Smooth muscle cell (in vitro differentiated cells): ENCODE measurements around the gene CHRD. TPM values are rescaled to one million over a fixed set of nuclear protein-coding genes. Genes with fewer than 3 reads are reported as not detected.

Experiments used
- DNase-seq: peaks from one replicate; lab custom pipeline; 2025; ENCODE audit not compliant: unreplicated experiment; lab: John Stamatoyannopoulos, UW
- H2AFZ ChIP-seq: fragments of 200-600 bp; sonication (generic); 2 replicates; pipeline ENCODE4 v1.6.0; 2016; ENCODE audit warnings: antibody characterized with exemption, low read depth, mild to moderate bottlenecking
- H3F3A ChIP-seq: fragments of 200-600 bp; sonication (generic); 2 replicates; pipeline ENCODE4 v1.6.0; 2017; ENCODE audit warnings: antibody characterized with exemption, low read depth
- H3K27ac ChIP-seq: fragments of 200-600 bp; sonication (generic); 2 replicates; pipeline ENCODE4 v1.5.1; 2016; ENCODE audit warnings: low read depth, mild to moderate bottlenecking
- H3K27me3 ChIP-seq: fragments of 200-600 bp; sonication (generic); 2 replicates; pipeline ENCODE4 v1.6.1; 2016; ENCODE audit warnings: low read depth, mild to moderate bottlenecking
- H3K36me3 ChIP-seq: fragments of 200-600 bp; sonication (generic); 2 replicates; pipeline ENCODE4 v1.5.1; 2016; ENCODE audit warnings: low read depth
- H3K4me1 ChIP-seq: fragments of 200-600 bp; sonication (generic); 2 replicates; pipeline ENCODE4 v1.5.1; 2016; ENCODE audit warnings: low read depth
- H3K4me2 ChIP-seq: fragments of 200-600 bp; sonication (generic); 2 replicates; pipeline ENCODE4 v1.6.0; 2016; ENCODE audit warnings: mild to moderate bottlenecking
- H3K4me3 ChIP-seq: fragments of 200-600 bp; sonication (generic); 2 replicates; pipeline ENCODE4 v1.5.1; 2016; ENCODE audit warnings: mild to moderate bottlenecking
- H3K79me2 ChIP-seq: fragments of 200-600 bp; sonication (generic); 2 replicates; pipeline ENCODE4 v1.6.0; 2016; ENCODE audit warnings: low read depth, mild to moderate bottlenecking
- H3K9ac ChIP-seq: fragments of 200-600 bp; sonication (generic); 2 replicates; pipeline ENCODE4 v1.6.0; 2016; ENCODE audit warnings: low read depth
- H3K9me3 ChIP-seq: fragments of 200-600 bp; sonication (generic); replicated peaks from 2 replicates; pipeline ENCODE4 v1.5.1; 2016; ENCODE audit warnings: low read depth
- H4K20me1 ChIP-seq: fragments of 200-600 bp; sonication (generic); 2 replicates; pipeline ENCODE4 v1.6.0; 2016; ENCODE audit warnings: low read depth
- WGBS: methylation state at CpG from one replicate; pipeline ENCODE4 v1.1.7; 2016; ENCODE audit warnings: low lambda C conversion rate; 5-methylcytosine and 5-hydroxymethylcytosine counted together
- polyA plus RNA-seq: library from polyadenylated mRNA; unstranded; fragments of >200 nt; fragmentation: Nextera tagmentation; extraction: Ambion mirVana; gene quantifications from 2 replicates; pipeline ENCODE4 v1.2.1, GENCODE V29; 2016
- total RNA-seq: library from RNA; depleted of rRNA; stranded (reverse); fragments of >200 nt; gene quantifications from 2 replicates; pipeline ENCODE4 v1.2.3, GENCODE V29; 2014
- TF ChIP-seq, protein P1 (sequence below): fragments of 200-600 bp; sonication (generic); IDR thresholded peaks from 2 replicates; pipeline ENCODE4 v1.5.1; 2017; ENCODE audit warnings: borderline replicate concordance, mild to moderate bottlenecking, antibody characterized with exemption; ENCODE audit not compliant: insufficient read depth, poor library complexity, severe bottlenecking

CHRD gene
- total and polyA plus RNA-seq, 2 experiments from 2014 or later: 1.5 to 2.5 TPM

DNA sequence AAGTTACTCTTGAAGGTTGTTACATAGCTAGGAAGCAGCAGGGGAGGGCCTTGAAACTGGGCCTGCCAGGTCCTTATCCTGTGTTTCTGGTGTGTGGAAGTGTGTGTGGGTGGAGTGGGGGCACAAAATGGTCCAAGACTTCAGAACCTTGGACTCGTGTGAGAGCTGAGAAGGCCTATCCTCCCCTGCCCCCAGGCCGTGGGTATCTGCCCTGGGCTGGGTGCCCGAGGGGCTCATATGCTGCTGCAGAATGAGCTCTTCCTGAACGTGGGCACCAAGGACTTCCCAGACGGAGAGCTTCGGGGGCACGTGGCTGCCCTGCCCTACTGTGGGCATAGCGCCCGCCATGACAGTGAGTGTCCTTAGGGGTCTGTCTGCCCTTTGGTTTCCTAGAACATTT, 4.5 kb downstream of the CHRD start:
- Histone ChIP-seq H3K9ac (no peak overlapping the region), H3K4me1 (peaks cover 6% of the 10 kb centered on the region), H3K4me3 (no peak overlapping the region), H3K27me3 (peaks cover 18% of the 10 kb centered on the region), H3K79me2 (no peaks in the 10 kb centered on the region), H4K20me1 (no peaks in the 10 kb centered on the region), H3K36me3 (no peaks in the 10 kb centered on the region), H2AFZ (no peak overlapping the region), H3K9me3 (no peaks in the 10 kb centered on the region), H3K4me2 (no peak overlapping the region), H3K27ac (no peak overlapping the region), H3F3A (no peaks in the 10 kb centered on the region)
- WGBS: 87% methylated on average over 9 of the region's 9 CpGs
- TF ChIP-seq, protein P1, sequence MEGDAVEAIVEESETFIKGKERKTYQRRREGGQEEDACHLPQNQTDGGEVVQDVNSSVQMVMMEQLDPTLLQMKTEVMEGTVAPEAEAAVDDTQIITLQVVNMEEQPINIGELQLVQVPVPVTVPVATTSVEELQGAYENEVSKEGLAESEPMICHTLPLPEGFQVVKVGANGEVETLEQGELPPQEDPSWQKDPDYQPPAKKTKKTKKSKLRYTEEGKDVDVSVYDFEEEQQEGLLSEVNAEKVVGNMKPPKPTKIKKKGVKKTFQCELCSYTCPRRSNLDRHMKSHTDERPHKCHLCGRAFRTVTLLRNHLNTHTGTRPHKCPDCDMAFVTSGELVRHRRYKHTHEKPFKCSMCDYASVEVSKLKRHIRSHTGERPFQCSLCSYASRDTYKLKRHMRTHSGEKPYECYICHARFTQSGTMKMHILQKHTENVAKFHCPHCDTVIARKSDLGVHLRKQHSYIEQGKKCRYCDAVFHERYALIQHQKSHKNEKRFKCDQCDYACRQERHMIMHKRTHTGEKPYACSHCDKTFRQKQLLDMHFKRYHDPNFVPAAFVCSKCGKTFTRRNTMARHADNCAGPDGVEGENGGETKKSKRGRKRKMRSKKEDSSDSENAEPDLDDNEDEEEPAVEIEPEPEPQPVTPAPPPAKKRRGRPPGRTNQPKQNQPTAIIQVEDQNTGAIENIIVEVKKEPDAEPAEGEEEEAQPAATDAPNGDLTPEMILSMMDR: no peak
- DNase-seq: no peak

DNA sequence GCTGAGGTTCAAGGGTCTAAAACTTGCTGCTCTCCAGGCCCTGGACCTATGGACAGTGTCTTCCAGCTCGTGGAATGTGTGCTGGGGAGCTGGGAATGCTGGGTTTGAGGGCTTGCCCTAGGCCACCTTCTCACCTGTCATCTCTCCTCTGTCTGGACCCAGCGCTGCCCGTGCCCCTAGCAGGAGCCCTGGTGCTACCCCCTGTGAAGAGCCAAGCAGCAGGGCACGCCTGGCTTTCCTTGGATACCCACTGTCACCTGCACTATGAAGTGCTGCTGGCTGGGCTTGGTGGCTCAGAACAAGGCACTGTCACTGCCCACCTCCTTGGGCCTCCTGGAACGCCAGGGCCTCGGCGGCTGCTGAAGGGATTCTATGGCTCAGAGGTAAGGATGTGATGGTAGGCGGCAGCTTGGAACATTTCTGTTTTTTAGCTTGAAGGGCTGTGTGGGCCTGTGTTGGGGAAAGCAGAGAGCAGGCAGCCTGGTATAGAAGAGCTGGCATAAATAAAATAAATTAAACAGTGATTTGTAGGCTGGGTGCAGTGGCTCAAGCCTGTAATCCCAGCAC, 5.1 kb downstream of the CHRD start:
- no peak overlapping the region for H3K9ac ChIP-seq
- H4K20me1 ChIP-seq: no peaks in the 10 kb centered on the region
- no peak overlapping the region for H2AFZ ChIP-seq
- DNase-seq: no peak
- peaks cover 6% of the 10 kb centered on the region for H3K4me1 ChIP-seq
- no peak overlapping the region for H3K27ac ChIP-seq
- H3K79me2 ChIP-seq: no peaks in the 10 kb centered on the region
- H3K36me3 ChIP-seq: no peaks in the 10 kb centered on the region
- H3K4me2 ChIP-seq: no peak overlapping the region
- H3K4me3 ChIP-seq: no peak overlapping the region
- H3K9me3 ChIP-seq: no peaks in the 10 kb centered on the region
- H3K27me3 ChIP-seq: peaks cover 18% of the 10 kb centered on the region
- 91% methylated on average over 8 of the region's 8 CpGs for WGBS
- TF ChIP-seq, protein P1: no peak
- no peaks in the 10 kb centered on the region for H3F3A ChIP-seq

DNA sequence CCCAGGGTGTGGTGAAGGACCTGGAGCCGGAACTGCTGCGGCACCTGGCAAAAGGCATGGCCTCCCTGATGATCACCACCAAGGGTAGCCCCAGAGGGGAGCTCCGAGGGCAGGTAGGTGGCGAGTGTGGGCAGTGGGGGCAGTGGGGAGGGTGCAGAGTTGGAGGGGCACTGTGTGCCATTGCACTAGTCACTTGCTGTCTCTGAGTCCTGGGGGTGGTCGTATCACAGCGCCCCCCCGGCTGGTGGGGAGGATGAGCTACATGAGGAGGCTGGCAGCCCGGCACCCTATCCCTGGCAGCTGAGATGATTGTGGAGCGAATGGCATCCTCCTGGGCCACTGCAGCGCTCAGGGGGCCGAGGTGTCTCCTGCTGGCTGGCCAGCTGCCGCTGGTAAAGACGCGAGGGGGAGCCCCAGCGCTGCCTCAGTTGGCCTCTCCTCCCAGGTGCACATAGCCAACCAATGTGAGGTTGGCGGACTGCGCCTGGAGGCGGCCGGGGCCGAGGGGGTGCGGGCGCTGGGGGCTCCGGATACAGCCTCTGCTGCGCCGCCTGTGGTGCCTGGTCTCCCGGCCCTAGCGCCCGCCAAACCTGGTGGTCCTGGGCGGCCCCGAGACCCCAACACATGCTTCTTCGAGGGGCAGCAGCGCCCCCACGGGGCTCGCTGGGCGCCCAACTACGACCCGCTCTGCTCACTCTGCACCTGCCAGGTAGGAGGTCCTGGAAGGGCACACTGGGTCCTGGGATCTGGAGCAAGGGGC, 6.4 kb downstream of the CHRD start:
- no peak for DNase-seq
- H3K9ac ChIP-seq: no peak overlapping the region
- H3K9me3 ChIP-seq: no peaks in the 10 kb centered on the region
- no peak overlapping the region for H2AFZ ChIP-seq
- TF ChIP-seq, protein P1: no peak
- H3K4me1 ChIP-seq: peaks cover 2% of the 10 kb centered on the region
- WGBS: 87% methylated on average over 25 of the region's 37 CpGs
- no peaks in the 10 kb centered on the region for H3K79me2 ChIP-seq
- no peak overlapping the region for H3K27ac ChIP-seq
- no peak overlapping the region for H3K4me3 ChIP-seq
- H3K27me3 ChIP-seq: peaks cover 11% of the 10 kb centered on the region
- H3F3A ChIP-seq: no peaks in the 10 kb centered on the region
- H3K4me2 ChIP-seq: no peak overlapping the region
- H3K36me3 ChIP-seq: no peaks in the 10 kb centered on the region
- H4K20me1 ChIP-seq: no peaks in the 10 kb centered on the region
